ENCODE measurements around the gene MDM4. TPM values are rescaled to one million over a fixed set of nuclear protein-coding genes. Genes with fewer than 3 reads are reported as not detected.
"Not testable (repeated sequence)": the region's sequence is repeated elsewhere in the genome, so short reads cannot be mapped to it uniquely, and the experiment has no call there.

The MDM4 gene
- total RNA-seq, 1 donor from 2014 or later = 85.5 TPM

GRCh38 chr1:204513117-204513716, 3.0 kb upstream of the MDM4 start:
- Mint-ChIP-seq H3K27me3 (no peaks in the 10 kb centered on the region), H3K4me1 (peaks cover 10% of the 10 kb centered on the region), H3K4me3 (peak overlapping the region; percentile 79), H3K27ac (peak overlapping the region; percentile 97), H3K9me3 (peaks cover 6% of the 10 kb centered on the region), H3K36me3 (ENCODE audit: low read depth) (peaks cover 9% of the 10 kb centered on the region)
- intact Hi-C loops (cut with micrococcal nuclease) = no loop called here
- DNase-seq = peak; percentile 87

GRCh38 chr1:204514828-204515227, 1.4 kb upstream of the MDM4 start:
- peaks cover 22% of the 10 kb centered on the region for H3K4me1 Mint-ChIP-seq
- H3K27me3 Mint-ChIP-seq = no peaks in the 10 kb centered on the region
- DNase-seq = no peak
- peaks cover 23% of the 10 kb centered on the region for H3K36me3 Mint-ChIP-seq (ENCODE audit: low read depth)
- intact Hi-C loops (cut with micrococcal nuclease) = no loop called here
- no peak overlapping the region for H3K4me3 Mint-ChIP-seq
- H3K9me3 Mint-ChIP-seq = peaks cover 6% of the 10 kb centered on the region
- H3K27ac Mint-ChIP-seq = peak overlapping the region; percentile 16

- H3K9me3 Mint-ChIP-seq; H3K27ac Mint-ChIP-seq; H3K4me3 Mint-ChIP-seq; H3K27me3 Mint-ChIP-seq; intact Hi-C loops (cut with micrococcal nuclease): not testable (repeated sequence)
- peaks cover 39% of the 10 kb centered on the region for H3K4me1 Mint-ChIP-seq
- DNase-seq = peak; percentile 74
- peaks cover 38% of the 10 kb centered on the region for H3K36me3 Mint-ChIP-seq (ENCODE audit: low read depth)
Observed at GRCh38 chr1:204517382-204517781, 1.2 kb downstream of the MDM4 start.

- peak overlapping the region; percentile 64 for H3K4me3 Mint-ChIP-seq
- H3K27ac Mint-ChIP-seq = peak overlapping the region; percentile 88
- H3K27me3 Mint-ChIP-seq = no peaks in the 10 kb centered on the region
- H3K9me3 Mint-ChIP-seq = peaks cover 5% of the 10 kb centered on the region
- intact Hi-C loops (cut with micrococcal nuclease) = loop anchor here (1.0 to 5.0 kb wide), 2 partner anchors 23 to 41 kb away; no protein-coding TSS in a partner anchor
- H3K36me3 Mint-ChIP-seq (ENCODE audit: low read depth) = peaks cover 59% of the 10 kb centered on the region
- peaks cover 48% of the 10 kb centered on the region for H3K4me1 Mint-ChIP-seq
- peak; percentile 90 for DNase-seq
Observed at GRCh38 chr1:204520834-204521709, 4.9 kb downstream of the MDM4 start.

DNA sequence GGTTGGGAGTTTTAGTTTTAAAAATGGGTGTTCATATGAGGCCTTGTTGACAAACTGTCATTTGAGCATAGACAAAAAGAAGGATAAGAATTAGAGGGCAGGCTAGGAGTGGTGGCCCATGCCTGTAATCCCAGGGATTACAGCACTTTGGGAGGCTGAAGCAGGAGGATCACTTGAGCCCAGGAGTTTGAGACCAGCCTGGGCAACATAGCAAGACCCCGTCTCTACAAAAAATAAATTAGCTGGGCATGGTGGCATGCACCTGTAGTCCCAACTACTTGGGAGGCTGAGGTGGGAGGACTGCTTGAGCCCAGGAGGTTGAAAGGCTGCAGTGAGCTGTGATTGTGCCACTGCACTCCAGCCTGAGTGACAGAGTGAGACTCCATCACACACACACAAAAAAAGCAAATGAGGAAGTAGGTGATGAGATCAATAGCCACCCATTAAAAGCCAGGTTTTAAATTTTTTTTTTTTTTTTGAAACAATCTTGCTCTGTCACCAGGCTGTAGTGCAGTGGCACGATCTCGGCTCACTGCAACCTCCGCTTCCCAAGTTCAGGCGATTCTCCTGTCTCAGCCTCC, 5.8 kb downstream of the MDM4 start:
- H3K36me3 Mint-ChIP-seq (ENCODE audit: low read depth) = peaks cover 62% of the 10 kb centered on the region
- not testable (repeated sequence) for H3K9me3 Mint-ChIP-seq, H3K27me3 Mint-ChIP-seq, H3K27ac Mint-ChIP-seq, DNase-seq, H3K4me3 Mint-ChIP-seq
- H3K4me1 Mint-ChIP-seq = peaks cover 51% of the 10 kb centered on the region
- intact Hi-C loops (cut with micrococcal nuclease) = loop anchor here (1.0 to 5.0 kb wide), 2 partner anchors 22 to 40 kb away; no protein-coding TSS in a partner anchor

DNA sequence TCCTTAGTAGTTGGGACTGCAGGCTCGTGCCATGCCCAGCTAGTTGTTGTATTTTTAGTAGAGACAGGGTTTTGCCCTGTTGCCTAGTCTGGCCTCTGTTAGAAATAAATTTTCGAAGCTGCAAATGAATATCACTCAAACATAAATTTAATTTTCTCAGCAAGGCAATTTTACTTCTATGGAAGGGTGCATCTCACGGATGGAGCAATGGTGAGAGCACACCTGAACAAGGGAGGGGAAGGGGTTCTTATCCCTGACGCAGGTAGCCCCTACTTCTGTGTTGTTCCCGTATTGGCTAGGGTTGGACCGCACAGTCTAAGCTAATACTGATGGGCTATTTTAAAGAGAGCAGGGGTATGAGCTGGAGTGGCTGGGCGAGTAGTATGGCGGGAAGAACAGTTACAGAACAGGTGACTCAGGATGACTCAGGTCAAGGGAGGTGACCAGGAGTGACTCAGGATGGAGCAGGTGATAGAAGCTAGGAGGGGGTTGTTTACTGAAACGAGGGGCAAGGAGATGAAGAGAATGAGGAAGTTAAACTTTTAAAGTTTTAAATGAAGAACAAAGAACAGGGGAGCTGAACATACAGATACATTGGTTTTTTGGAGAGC, 7.5 kb downstream of the MDM4 start:
- Mint-ChIP-seq H3K4me1 (peaks cover 43% of the 10 kb centered on the region), H3K27ac (peak overlapping the region; percentile 18), H3K36me3 (ENCODE audit: low read depth) (peaks cover 61% of the 10 kb centered on the region), H3K27me3 (no peaks in the 10 kb centered on the region), H3K9me3 (peaks cover 5% of the 10 kb centered on the region), H3K4me3 (peak overlapping the region; percentile 2)
- no peak for DNase-seq
- intact Hi-C loops (cut with micrococcal nuclease) = loop anchor here (5.0 kb wide), 1 partner anchor 39 kb away; no protein-coding TSS in a partner anchor

- DNase-seq = no peak
- Mint-ChIP-seq H3K9me3 (peaks cover 5% of the 10 kb centered on the region), H3K27me3 (no peaks in the 10 kb centered on the region), H3K36me3 (ENCODE audit: low read depth) (peaks cover 59% of the 10 kb centered on the region), H3K4me3 (peak overlapping the region; percentile 52), H3K27ac (peak overlapping the region; percentile 65), H3K4me1 (peaks cover 36% of the 10 kb centered on the region)
- intact Hi-C loops (cut with micrococcal nuclease) = loop anchor here (5.0 kb wide), 1 partner anchor 37 kb away; no protein-coding TSS in a partner anchor
Observed at GRCh38 chr1:204524986-204525385, 8.8 kb downstream of the MDM4 start.

GRCh38 chr1:204528241-204528640, 12.0 kb downstream of the MDM4 start:
- H3K9me3 Mint-ChIP-seq = peaks cover 5% of the 10 kb centered on the region
- H3K36me3 Mint-ChIP-seq (ENCODE audit: low read depth) = peaks cover 63% of the 10 kb centered on the region

GRCh38 chr1:204528677-204529076, 12.5 kb downstream of the MDM4 start:
- Mint-ChIP-seq H3K27me3 (no peaks in the 10 kb centered on the region), H3K4me1 (peaks cover 19% of the 10 kb centered on the region), H3K4me3 (no peak overlapping the region), H3K27ac (no peak overlapping the region), H3K9me3 (peaks cover 3% of the 10 kb centered on the region), H3K36me3 (ENCODE audit: low read depth) (peaks cover 60% of the 10 kb centered on the region)
- intact Hi-C loops (cut with micrococcal nuclease) = no loop called here
- no peak for DNase-seq

More at GRCh38 chr1:204528241-204528640, 12.0 kb downstream of the MDM4 start:
- intact Hi-C loops (cut with micrococcal nuclease) = no loop called here
- peaks cover 21% of the 10 kb centered on the region for H3K4me1 Mint-ChIP-seq
- H3K27me3 Mint-ChIP-seq = no peaks in the 10 kb centered on the region
- H3K4me3 Mint-ChIP-seq = no peak overlapping the region
- no peak for DNase-seq
- no peak overlapping the region for H3K27ac Mint-ChIP-seq

GRCh38 chr1:204529371-204529895, 13.2 kb downstream of the MDM4 start:
- Mint-ChIP-seq H3K9me3 (no peaks in the 10 kb centered on the region), H3K4me1 (peaks cover 13% of the 10 kb centered on the region), H3K4me3 (no peak overlapping the region), H3K27ac (no peak overlapping the region), H3K27me3 (no peaks in the 10 kb centered on the region), H3K36me3 (ENCODE audit: low read depth) (peaks cover 62% of the 10 kb centered on the region)
- intact Hi-C loops (cut with micrococcal nuclease) = no loop called here
- DNase-seq = no peak

- no peaks in the 10 kb centered on the region for H3K9me3 Mint-ChIP-seq
- H3K27me3 Mint-ChIP-seq = no peaks in the 10 kb centered on the region
- no peak overlapping the region for H3K4me3 Mint-ChIP-seq
- no peak overlapping the region for H3K27ac Mint-ChIP-seq
- H3K4me1 Mint-ChIP-seq = peaks cover 8% of the 10 kb centered on the region
- H3K36me3 Mint-ChIP-seq (ENCODE audit: low read depth) = peaks cover 63% of the 10 kb centered on the region
- intact Hi-C loops (cut with micrococcal nuclease) = no loop called here
- DNase-seq = no peak
Observed at GRCh38 chr1:204530932-204531331, 14.7 kb downstream of the MDM4 start.

DNA sequence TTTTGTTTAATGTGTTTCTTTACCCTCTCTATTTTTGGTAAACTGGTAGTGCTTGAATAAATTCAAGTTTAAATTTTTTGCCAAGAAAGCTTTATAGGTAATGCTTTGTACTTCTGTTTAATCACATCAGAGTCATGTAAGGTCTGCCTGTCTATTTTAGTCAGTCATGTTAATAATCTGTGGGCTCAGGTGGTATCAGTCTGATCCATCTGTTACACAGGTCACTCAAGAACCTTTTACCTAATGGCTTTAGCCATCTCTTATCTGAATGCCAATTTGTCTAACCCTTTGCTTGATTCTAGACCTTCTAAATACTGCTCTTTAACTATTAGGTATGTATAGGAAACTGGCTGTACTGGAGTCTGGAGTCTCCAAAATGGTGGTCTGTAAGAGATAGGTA, 16.6 kb downstream of the MDM4 start:
- peaks cover 7% of the 10 kb centered on the region for H3K4me1 Mint-ChIP-seq
- no peak overlapping the region for H3K27ac Mint-ChIP-seq
- H3K36me3 Mint-ChIP-seq (ENCODE audit: low read depth) = peaks cover 69% of the 10 kb centered on the region
- intact Hi-C loops (cut with micrococcal nuclease) = no loop called here
- no peak overlapping the region for H3K4me3 Mint-ChIP-seq
- no peaks in the 10 kb centered on the region for H3K27me3 Mint-ChIP-seq
- no peak for DNase-seq
- H3K9me3 Mint-ChIP-seq = no peaks in the 10 kb centered on the region

- Mint-ChIP-seq H3K27ac (no peak overlapping the region), H3K4me3 (no peak overlapping the region), H3K27me3 (no peaks in the 10 kb centered on the region), H3K4me1 (peaks cover 53% of the 10 kb centered on the region), H3K9me3 (no peaks in the 10 kb centered on the region), H3K36me3 (ENCODE audit: low read depth) (peaks cover 73% of the 10 kb centered on the region)
- intact Hi-C loops (cut with micrococcal nuclease) = loop anchor here (5.0 kb wide), 1 partner anchor 34 kb away; no protein-coding TSS in a partner anchor
- DNase-seq = no peak
Observed at GRCh38 chr1:204541626-204542025, 25.4 kb downstream of the MDM4 start.

Measured in activated CD4-positive, alpha-beta T cell treated with anti-CD3 and anti-CD28 coated beads, Interleukin-2, amount 10 ng/mL, durations not matched to agents 24 days and 14 days (primary cell).